ENCODE results near the gene DRC7.

DRC7 gene

DNA sequence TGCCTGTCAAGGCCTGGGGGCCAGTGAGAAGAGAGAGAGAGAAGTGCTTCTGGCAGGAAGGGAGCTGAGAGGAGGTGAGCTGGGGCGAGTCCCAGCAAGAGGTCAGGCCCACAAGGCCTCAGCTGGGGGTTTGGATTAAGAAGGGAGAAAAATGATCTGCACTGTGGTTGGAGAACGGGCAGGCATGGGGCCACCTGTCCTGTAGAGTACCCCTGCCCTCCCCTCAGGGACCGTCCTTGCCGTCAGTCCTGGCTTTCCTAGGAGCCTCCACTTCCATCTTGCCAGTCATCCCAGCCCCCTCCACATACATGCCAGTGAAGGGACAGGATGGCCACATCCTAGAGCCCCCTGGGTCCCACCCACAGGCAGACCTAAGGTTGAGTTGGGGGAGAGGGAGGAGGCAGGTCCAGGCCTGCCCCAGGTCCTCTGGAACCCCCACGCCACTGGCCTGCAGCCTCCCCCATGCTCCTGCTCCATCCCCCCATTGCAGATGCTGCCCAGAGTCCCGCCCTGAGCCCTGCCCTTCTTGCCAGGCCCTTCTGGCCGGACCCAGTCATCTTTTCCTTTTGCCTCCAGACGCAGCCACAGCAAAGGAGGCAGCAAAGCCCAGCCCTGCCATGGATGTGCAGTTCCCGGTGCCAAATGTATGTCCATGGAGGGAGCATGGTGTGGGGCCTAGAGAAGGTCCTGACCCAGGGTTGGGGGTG lies 59.9 kb downstream of the DRC7 start:
- DNase-seq: no peak

GRCh38 chr16:57755061-57755684 lies 60.6 kb downstream of the DRC7 start:
- no peak for DNase-seq

DNA sequence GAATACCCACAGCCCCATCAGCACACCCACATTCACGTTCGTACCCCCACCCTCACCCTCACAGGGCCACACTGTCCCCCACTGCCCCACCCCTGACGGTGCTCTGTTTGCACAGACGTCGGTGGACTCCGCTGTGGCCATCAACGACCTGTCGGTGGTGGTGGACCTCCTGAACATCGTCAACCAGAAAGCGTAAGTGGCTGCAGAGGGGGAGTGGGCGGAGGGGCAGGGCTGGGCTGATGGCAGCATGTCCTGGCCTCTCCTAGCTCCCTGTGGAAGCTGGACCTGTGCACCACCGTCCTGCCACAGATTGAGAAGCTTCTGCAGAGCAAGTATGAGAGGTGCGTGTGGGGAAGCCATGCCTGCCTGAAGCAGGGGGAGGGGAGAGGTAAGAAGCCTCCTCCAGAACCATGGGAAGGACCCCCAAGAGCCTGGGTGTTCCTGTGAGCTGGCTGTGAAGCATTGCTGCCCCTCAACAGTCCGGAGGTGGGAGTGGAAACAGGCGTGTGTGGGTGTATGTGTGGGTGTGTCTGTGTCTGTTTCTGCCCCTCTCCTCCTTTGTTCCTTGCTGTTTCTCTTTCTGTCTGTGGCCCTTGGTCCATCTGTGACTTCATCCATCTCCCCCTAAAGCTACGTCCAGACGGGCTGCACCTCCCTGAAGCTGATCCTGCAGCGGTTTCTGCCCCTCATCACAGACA lies 61.3 kb downstream of the DRC7 start:
- no peak for DNase-seq

DNA sequence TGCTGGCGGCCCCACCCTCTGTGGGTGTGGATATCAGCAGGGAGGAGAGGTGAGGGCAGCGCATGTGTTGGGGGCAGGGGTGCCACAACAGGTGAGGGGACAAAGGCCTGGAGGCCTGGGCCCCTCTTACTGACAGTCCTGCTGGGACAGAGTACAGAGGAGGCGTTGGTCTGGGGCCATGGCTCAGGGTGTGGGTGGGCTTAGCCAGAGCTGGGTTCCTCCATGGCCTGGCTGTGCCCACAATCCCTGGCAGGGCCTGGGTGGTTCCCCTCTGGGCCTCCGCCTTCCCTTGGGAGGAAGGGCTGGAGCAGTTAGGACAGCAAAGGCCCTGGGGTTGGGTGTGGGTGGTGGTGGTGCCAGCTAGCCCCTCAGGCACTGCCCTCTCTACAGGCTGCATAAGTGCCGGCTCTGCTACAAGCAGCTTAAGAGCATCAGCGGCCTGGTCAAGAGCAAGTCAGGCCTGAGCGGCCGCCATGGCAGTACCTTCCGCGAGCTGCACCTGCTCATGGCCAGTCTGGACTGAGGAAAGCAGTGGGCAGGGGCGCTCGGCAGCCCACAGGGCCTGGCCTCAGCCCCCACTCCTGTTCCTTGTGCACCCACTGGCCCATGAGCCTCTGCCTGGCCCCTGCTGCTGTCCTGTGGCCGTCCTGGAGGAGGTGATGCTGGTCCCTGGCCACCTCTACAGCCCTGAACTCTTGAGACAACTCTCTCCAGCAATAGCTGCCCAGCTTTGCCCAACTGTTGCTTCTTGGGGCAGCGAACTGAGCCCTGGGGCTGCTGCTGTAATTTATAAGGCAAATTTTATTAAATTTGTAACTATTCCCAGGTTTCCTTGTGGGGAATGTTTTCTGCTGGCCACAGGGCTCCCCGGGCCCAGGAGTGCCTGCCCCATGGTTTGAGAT lies 62.1 kb downstream of the DRC7 start:
- DNase-seq: no peak

DNA sequence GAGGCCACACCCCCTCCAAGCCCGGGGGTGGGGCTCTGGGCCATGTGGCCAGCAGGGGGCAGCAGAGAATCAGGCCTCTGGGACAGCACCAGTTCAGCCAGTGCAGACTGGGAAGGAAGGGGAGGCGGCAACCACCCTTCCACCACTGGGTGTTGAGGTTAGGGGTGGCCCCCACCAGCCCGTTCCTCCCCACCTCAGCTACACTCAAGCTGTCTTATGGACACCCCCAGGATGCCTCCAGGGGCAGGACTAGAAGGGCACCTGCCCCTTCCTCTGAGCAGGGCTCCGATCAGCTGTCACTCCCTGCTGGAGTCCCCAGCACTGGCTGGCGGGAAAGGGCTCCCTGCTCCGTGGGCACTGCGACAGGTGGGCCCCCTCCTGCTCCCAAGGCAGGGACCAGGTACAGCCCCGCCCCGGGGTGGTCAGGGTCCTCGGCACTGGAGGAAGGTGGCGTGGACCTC lies 62.8 kb downstream of the DRC7 start:
- peak; percentile 19 for DNase-seq

DNA sequence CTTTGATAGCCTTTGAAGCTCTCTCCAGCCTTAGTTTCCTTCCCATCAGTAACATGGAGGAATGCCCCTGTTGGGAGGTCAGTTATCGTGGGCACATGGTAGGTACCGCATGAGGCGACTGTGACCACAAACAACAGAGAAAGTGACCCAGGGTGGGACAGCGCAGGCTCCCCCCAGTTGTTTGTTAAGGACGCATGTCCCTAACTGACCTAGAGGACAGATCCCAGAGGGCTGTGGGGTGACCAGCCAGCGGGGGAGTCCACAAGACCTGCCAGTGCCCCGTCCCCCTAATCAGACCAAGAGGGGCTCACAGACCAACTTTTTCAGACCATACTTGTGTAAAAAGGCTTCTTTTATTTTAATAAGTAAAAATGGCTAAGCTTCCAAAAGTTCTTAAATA lies 63.3 kb downstream of the DRC7 start:
- no peak for DNase-seq

DNA sequence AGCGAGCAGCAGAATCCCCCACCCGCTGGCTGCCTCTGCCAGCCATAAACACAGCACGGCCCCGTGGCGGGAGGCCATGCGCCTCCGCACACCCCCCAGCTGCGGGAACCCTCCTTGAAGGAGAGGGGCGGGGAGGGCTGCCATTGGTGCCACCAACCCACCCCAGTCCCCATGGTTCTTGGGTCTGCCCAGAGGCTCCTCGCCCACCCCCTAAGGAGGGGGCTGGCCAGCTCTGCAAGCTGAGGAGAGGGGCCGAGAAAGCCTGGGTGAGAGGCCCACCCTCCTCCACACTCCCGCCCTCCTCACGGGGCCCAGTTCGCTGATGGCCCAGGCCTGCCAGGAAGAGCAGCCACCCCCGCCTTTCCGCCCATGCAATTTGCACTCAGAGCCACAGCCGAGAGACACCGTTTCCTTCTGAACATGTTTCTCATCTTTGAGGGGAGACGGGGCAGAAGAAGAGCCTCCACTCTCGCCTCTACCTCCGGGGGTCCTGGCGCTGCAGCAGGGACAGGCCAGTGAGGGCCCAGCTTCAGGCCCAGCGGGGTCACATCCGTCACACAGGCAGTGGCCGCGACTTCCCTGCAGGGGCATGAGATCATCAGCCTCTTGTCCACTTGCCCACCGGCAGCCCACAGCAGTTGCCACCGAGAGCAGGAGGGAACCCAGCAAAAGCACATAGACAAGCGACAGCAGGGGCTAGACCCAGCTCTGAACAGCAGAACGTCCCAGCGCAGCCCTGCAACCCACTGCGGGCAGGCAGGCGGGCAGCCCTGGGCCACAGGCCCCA lies 63.9 kb downstream of the DRC7 start:
- DNase-seq: no peak

- DNase-seq: no peak
Observed at GRCh38 chr16:57759131-57759530, 64.5 kb downstream of the DRC7 start.

DNA sequence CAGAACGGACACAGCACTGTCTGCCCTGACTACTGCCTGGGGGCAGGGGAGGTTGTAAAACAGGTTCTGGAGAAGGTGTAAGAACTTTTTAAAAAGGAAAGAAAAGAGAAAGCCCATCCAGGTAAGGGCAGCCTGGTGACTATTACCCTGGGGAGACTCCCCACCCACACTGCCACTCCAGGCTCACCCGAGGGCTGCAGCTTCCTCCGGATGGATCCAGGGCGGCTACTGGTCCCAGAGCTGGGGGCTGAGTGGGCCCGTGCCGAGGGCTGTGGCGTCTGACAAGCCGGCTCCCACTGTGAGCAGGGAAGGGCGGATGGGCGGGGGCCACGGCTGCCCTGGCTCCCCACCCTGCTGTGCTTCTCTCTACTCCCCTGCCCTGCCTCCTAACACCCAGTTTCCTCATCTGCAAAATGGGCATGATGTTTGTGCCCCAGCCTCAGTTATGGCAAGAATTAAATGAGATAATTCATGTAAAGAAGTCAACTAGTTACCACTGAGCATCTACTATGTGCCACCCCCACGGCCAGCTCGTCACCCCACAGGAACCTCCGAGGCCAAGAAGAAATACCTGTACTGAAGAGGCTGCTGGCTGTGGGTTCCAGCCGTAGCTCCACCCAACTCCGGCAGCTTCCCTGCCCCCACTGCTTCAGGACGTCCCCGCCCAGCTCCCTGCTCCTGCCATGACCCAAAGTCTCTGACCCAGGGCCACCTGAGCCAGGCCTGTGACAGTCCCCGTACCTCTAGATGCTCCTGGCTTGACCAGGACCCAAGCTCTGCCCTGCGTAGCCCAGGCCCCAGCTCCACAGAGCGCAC lies 65.1 kb downstream of the DRC7 start:
- no peak for DNase-seq

GRCh38 chr16:57760357-57761160 lies 66.0 kb downstream of the DRC7 start:
- no peak for DNase-seq

DNA sequence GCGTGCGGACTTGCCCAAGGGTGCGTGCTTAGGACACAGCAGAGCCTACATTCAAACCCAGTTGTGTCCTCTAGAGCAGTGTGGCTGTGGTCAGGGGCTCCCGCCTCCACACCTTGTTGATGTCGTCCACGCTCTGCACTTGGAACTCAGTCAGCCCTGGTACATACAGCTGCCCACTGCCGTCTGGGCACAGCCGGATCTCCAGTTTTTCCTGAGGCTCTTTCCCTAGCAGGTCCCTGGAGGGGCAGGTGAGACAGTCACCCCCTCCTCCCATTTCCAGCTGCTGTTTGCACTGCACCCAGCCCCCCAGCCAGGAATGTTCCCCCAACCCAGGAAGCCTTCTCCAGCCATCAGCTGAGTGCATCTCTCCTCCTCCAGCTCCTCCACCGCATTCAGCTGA lies 66.7 kb downstream of the DRC7 start:
- DNase-seq: peak; percentile 4

- no peak for DNase-seq
Observed at GRCh38 chr16:57761957-57762356, 67.4 kb downstream of the DRC7 start.

DNA sequence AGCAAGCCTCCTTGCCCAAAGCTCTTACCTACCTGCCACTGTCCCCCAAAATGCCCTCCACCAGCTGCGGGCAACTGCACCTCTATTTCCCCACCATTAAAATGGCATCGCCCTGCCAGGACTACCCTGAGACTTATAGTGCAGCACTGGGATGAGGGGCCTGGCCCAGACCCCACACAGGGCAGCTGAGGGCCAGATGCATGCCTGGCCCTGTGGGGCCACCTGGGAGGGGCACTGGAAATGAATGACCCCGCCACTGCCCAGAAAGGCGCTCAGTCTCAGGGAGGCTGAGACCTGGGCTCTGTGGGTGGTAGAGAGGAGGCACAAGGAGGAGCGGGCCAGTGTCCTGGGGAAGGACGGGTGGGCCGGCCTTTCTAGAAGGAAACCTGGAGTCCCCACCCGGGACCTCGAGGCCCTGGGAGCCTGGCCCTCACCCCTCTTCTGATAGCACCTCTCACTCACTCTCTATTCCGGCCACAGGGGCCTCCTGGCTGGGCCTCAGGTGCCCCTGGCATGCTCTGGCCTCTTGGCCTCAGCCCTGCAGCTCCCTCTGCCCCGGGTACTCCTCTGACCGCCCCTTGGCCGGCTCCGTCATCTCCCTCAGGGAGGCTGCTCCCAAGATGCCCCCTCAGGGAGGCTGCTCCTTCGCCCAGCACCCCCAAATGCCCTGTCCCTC lies 67.9 kb downstream of the DRC7 start:
- no peak for DNase-seq

- DNase-seq: no peak
Observed at GRCh38 chr16:57763285-57764005, 68.8 kb downstream of the DRC7 start.

DNA sequence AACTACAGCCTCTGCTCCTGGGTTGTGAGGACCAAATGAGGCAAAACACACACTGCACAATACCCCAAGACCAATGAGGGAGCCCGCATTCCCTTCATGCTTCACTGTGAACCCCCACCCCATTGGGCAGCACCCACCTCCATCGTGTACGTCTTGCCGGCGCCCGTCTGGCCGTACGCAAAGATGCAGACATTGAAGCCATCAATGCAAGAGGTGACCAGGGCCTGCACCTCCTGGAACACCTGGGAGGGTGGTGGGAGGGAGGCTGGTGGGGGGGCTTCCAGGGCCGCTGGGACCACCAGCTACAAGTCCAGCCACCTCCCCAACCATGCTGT lies 69.4 kb downstream of the DRC7 start:
- DNase-seq: no peak

DNA sequence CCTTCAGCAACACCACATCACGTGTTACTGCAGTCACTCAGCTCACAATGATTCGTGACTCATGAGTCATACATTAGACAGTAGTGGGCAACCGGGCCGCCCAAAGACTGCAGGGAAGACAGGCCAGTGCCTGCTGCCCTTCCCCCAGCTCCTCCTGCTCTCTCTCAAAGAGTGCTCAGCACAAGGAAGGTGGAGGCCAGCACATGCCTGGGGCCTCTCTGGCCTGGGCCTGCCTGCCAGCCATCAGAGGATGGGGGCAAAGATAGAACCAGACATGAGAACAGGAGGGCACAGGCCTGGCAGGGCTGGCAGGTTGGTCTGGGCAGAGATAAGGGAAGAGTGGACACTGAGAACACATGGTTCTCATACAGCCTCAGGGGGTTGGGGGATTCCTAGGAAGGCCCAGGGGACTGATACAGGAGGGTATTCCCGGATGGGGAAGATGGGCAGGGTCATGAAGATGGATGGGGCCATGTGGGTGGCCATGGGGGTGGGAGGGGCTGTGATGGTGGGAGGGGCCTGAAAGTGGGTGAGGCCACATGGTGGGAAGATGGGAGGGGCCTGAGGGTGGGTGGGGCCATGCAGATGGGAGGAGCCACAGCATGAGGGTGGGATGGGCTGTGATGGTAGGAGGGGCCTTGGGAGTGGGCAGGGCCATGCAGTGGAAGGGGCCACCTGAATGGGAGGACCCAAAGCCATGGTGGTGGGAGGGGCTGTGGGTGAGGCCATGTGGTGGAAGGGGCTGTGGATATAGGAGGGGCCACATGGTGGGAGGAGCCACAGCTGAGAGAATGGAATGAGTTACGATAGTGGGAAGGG lies 69.9 kb downstream of the DRC7 start:
- DNase-seq: no peak

GRCh38 chr16:57765160-57765728 lies 70.6 kb downstream of the DRC7 start:
- DNase-seq: no peak
